NOMO-1 treated with dmso at 0.1 percent for 144 hours (cell line): ENCODE data around the gene MPRIP.

Experiments
- DNase-seq: peaks from one replicate; lab custom pipeline; 2025; ENCODE audit not compliant: unreplicated experiment; lab: John Stamatoyannopoulos, UW

MPRIP gene

DNA sequence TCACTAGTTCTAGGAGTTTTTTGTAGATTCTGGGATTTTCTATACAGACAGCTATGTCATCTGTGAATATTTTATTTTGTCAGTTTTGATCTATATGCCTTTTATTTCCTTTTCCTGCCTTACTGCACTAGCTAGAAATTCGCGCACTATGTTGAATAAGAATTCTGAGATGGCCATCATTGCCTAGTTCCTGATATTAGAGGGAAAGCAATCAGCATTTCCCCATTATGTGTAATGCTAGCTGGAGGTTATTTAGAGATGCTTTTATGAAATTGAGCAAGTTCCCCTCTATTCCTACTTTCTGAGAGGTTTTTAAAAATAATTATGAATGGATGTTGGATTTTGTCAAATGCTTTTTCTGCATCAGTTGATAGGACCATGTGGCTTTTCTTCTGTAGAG lies 23.8 kb downstream of the MPRIP start:
- no peak for DNase-seq

DNA sequence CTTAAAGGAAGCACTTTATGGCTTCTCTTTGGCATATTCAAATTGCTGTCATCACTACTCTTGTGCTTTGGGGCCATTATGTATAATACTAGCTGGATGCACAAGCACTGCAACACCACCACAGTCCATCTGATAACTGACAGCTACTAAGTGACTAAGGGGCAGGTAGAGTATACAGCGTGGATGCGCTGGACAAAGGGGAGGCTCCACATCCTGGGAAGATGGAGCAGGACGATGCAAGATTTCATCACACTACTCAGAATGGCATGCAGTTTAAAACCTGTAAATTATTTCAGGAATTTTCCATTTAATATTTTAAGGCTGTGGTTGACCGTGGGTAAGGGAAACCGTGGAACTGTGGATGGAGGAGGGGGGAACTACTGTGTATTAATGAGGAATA lies 25.0 kb downstream of the MPRIP start:
- DNase-seq = no peak

DNA sequence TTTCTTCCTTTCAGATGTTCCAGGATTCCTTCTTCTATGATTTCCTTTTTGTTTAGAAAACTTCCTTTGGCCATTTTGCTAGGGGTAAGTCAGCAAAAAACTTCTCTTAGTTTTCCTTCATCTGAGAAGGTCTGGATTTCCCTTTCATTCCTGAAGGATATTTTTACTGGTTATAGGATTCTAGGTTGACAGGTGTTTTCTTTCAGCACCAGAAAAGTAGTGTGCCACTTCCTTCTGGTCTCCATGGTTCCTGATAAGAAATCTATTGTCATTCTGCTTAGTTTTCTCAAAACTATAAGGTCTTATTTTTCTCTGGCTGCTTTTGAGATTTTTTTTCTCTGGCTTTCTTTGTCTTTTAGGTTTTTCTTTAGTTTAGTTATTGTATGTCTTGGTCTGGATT lies 27.6 kb downstream of the MPRIP start:
- DNase-seq = no peak

DNA sequence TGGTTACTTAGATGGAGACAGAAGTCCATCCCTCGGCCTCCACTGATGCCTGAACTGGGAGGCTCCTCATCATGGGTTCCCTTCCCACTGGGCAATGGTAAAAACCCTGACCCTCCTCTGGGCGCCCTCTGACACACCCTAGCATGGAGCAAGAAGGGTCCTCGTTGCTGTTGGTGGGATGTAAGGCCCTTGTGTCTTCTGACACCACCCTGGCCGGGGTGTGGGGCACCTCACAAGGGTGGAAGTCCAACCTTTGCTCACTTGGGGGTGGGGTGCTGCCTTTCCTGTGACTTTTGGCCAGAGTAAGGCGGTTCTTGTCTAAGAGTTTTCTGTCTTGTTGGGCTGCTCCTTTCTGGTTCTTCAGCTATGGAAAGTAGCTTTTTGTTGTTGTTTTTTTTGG lies 28.7 kb downstream of the MPRIP start:
- DNase-seq = no peak

DNA sequence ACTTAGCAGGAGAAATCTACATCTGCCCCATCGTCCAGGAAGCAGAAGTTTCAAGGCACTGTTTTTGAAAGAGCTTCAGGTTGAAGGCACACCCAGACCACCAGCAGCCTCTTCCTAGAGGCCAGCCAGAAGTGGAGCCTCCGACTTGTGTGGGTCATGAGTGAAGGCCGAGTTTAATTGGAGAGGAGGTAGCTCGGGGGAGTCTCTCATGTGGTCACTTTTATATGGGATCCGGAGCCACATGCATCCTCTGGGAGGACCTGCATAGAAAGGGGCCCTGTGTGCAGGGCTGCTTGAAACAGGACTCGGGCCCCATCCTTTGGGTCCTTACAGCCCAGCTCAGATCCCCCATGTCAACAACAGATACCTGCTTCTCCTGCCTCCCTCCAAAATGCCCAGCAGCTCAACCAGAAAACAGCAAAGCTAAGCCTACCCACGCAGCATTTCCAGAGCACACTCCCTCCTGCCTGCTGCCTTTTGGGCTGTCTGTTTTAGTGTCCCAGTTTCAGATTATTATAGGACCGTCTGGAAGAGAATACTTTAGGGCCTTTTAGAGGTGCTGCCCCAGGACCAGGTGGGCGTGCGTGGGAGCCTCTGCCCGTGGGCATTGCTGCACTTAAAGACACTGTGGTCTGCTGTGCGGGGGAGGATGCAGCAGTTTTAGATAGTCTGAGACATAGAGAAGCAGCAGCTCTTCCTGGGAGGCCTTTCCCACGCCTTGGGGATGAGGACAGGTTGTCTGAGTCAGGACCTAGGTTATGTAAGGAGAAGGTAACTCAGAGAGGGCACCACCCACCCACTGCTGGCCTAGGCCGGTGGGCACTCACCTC lies 29.5 kb downstream of the MPRIP start:
- no peak for DNase-seq

DNA sequence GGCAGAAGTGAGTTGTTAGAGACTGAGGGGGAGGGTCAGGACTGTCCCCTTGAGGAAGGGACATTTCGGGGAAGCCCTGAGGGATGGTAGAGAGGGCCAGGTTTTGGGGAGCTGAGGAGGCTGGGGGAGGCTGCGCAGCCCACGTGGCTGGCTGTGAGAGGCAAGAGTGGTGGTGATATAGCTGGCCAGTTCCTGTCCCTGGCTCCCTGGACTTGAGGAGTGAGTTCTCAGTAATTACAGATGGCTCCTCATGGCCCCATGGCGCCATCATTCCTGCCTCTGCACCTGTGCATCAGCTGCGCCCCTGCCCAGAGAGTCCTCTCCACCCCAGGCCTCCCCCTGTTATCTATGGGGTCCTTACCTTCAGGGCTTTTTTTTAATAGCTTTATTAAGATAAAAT lies 30.3 kb downstream of the MPRIP start:
- DNase-seq = no peak

DNA sequence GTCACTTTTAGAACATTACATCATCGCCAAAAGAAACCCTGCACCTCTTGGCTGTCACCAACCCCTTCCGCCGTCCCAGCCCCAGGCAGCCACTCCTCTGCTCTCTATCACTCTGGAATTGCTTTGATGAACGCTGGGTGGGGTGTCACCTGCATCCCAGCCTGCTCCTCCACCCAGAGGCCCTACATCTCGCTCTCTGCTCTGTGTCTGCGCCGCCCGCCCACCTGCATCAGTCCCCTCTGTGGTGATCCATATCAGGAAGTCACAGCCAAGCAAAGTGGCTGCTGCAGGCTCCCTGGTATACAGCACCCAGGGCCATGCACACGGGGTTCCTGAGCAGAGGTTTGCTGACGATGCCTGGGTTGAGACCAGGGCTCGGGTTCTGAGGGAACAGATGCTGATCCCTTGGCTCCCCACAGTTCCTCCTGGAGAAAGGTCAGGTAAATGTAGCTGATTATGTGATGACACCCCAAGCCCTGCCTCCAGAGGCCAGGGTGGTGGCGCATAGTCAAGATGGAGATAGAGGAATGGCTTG lies 30.8 kb downstream of the MPRIP start:
- no peak for DNase-seq

DNA sequence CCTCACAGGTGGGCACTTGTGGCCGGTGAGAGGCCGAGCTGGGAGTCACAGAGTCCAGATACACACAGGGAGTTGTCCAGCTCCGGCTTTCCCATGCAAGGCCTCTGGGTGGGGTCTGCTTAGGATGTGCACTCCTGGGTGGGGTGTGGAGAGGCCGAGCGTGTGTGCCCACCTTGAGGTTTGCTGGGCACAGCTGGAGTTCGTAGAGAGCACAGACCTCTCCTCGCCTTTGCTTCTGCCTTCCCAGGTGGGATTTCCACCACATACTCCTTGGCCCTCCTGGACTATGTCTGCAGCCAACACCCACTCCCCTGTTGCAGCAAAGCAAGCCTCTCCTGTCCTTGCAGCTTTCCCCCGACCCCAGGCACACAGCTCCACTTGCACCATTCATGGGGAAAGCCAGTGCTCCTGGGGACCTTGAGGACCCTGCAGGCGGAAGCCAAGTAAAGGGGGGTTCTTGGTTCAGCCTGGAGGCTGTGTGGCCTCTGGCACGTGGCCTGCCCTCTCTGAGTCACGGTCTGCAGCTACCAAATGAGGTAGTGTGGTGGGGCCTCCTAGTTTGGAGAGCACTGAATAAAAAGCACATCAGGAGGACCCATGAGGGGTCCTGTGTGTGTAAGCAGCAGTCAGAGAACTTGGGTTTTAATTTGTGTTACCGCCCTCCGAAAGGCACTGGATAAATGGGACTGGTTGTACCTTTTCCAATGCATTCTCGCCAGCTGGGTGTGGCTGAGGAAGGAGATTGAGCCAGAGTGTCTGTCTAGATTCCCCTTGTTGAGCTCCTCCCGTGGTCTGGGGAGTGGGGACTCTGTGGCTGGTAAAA lies 31.5 kb downstream of the MPRIP start:
- no peak for DNase-seq

DNA sequence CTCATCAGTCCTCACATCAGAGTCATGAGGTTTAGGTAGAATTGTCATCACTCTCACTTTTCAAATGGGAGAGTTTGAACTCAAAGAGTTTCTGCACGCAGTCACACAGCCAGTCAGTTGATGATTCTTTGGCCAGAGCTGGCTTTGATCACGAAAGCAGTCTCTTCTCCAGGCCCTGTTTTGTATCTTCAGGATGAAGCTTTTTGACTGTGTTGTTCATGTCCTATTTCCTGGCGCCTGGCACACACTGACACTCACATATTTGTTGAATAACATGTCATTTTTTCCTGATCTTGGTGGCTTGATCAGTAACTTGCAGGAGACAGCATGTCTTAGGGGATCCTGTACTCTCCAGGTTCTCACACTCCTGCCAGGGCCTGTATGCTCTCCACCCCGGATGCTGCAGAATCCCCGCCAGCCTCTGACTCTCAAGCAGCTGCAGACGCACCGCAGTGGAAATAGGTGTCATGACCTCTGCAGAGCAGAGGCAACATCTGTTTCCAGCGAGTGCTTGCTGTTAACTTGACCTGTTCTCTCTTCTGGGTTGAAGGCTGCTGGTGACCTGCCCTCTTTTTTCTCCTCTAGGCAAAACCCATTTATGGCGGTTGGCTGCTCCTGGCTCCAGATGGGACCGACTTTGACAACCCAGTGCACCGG lies 33.0 kb downstream of the MPRIP start:
- no peak for DNase-seq

DNA sequence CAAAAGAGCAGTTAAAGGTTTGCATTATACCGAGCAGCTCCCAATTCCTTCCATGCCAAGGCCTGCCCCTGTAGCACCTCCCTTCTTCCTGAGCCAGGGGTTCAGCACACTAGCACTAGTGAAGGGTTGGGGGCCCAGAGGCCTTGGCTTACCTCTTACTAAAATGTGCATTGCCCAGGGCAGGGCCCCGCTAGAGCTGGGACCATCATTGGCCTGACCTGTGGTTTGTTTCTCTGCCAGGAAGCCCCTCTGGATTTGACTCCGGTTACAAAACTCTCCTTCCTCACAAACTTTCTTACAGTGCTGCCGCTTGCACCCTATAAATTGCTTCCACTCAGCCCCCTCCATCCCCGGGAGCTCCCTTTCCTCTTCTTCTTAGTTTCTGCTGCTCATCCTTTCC lies 33.8 kb downstream of the MPRIP start:
- DNase-seq = no peak

DNA sequence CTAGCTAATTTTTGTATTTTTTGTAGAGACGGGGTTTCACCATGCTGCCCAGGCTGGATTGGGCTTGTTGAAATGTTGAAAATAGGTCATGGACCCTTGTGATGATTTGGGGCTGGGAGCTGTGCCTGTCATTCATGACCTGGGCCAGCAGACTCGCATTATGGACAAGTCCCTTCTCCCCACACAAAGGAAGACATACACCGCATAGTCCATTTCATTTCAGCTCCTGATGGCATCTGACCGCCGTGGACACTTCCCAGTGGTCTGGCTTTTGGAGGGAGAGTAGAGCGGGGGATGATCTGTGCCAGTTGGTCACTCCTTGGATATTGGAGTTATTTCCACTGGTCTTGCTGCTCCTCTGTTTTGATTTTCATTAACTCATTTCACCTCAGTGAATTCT lies 34.8 kb downstream of the MPRIP start:
- DNase-seq = no peak

DNA sequence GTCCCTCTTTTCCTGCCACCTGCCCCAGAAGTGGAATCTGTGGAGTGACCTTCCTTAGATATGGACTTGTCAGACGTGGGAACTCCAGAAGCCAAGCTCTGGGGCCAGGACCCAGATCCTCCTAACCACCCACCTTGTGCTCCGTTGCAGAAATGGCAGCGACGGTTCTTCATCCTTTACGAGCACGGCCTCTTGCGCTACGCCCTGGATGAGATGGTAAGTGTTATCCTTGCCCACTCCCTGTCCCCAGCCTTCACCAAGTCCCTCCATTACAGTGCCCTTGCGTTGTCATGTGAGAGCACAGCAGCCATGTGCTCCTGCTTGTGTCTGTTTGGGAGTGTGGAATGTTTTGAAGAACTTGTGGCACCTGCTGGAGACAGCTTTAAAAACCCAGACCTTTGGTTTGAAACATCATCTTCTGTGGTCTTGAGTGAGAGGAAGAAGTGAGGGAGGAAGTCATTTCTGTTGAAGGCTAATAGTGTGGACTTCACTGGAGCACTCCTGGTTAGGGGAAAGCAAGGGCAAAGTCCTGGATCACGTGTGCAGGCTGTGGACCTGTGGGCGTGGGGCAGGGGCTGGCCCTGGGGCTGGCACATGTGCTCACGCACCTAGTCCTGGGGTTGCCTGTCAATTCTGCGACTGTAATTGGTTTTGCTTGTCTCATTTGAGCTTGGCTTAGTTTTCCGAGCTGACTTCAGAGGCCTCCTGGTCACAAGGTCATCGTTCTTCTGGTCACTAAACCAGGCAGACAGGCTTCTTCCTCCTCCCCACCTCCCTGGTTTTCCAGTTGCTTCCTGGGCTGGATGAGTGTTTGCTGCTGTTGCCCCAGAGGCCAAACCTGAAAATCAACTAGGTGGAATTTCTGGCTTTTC lies 35.8 kb downstream of the MPRIP start:
- no peak for DNase-seq

DNA sequence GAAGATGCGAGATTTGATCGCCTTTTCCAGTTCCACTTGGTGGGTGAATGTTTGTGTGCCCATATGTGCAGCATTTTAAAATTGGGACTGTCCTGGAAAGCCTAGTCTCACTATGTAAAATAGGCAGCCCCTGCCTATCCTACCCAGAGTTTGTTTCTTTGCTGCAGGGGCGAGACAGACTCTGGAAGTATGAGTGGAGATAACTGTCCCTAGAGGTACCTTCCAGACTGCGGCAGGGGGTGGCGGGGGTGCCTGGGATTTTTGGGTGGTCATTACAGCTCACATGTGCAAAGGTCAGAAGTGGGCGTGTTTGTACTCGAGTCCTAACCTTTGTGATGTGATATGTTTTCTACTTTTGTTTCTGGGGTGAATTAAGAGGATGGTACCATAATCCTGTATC lies 36.6 kb downstream of the MPRIP start:
- no peak for DNase-seq

DNA sequence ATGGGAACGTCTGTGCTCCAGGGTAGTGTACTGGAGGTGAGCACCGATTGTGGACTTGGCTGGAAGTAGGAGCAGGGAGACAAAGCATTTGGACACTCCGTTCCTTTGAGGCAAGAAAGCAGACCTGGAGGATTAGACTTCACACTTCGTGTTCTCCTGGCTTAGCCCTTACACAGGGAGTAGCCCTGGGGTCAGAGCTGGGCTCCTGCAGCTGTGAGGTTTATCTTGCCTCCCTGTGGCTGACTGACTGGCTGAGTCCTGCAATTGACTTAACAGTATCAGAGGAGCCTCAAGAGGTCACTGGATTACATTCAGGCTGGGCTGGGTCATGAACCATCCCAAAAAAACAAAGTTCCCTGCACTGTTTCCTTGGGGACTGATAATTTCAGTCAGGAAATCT lies 37.1 kb downstream of the MPRIP start:
- DNase-seq = no peak

DNA sequence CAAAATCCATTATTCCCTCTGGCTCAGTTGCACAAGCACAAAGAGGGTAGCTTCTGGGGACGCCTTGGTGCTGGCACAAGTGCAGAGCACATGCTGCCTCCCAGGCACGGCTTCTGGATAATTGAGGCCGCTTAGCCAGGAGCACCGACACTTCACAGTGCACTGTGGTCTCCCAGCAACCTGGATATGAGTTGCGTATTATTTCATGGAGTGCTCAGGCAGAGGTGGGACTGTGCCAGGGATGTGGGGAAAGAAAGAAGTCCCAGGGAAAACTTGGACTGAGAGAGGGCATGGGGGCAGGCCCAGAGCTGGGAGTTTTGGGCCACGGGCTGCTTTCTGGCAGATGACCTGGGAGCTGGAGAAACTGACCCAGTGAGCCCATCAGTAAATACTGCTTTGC lies 37.5 kb downstream of the MPRIP start:
- DNase-seq = no peak

DNA sequence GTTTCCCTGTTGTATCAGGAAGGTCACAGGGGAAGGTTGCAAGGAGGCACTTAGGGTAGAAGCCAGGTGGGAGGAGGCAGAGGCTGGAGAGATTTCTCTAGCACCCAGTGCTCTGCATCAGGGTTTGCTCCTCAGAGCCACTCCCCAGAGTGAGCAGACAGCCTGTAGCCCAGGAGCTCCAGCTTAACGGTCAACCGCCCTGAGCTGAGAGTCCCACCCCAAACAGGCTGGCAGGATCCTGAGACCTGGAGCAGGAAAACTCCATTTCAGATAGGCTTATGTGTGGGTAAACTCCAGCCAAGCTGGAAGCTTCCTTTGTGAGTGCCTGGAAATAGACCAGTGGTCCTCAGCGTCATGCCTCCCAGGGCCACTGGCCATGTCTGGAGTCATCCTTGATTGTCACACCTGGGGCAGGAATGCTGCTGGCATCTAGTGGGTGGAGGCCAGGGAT lies 37.9 kb downstream of the MPRIP start:
- DNase-seq = no peak

DNA sequence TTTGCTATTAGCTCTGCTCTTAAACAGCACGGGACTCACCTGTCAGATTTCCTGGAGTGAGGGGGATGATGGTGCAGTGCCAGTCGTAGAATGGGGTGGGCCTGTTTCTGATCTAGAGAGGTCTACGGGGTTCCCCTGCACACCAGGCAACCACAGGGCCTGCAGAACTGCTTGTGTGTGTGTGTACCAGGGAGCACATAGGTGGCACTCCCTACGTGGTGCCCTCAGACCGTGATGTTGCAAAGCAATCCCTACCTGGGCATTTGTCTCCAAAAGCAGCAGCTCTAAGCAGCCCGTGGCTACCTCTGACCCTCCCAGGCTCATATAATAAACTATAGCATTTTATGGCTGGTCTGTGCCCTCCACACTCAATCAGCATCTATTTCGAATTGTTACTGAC lies 38.5 kb downstream of the MPRIP start:
- no peak for DNase-seq

DNA sequence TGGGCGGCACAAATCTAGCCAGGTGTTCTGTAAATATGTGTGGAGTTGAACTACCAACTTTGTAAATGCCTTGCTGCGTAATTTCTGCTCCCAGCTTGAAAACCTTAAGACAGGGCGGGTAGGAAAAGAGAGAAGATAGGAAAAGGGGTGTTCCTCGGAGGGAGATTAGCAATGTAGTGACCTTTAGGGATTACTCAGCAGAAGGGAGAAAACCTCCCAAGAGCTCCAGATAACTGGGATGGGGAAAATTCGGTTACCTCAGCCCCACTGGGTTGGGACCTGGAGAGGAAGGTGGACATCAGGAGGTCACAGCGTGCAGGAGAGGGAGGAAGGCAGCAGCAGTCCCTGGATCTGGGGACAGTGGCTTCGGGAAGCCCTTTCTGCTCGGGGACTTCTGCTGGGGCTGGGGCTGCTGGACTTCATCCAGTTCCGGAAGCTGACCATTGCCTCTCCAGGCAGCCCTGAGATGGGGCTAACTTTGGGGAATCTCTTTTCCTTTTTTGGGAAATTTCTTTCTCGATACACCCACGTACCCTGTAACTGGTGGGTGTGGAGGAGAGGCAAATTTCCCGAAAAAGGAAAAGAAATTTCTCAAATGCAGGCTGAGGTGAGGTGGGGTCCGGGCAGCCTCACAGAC lies 39.2 kb downstream of the MPRIP start:
- DNase-seq = no peak

DNA sequence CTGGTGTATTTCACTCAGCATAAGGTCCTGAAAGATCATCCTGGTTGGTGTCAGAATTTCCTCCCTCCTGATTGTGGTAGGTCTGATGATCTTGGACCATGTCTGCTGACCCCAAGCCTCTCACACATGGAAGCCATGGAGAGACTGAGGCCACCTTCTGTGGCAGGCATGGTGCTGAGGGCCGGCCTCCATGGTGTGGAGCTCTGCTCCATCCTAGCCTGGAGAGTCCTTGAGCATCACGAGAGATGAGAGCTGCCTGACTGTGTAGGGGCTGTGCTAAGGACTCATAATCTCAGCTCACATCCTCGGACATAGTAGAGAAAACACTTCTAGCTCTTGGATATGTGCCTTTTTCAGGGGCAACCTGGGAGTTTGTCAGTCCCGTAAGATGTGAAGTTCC lies 40.6 kb downstream of the MPRIP start:
- no peak for DNase-seq

DNA sequence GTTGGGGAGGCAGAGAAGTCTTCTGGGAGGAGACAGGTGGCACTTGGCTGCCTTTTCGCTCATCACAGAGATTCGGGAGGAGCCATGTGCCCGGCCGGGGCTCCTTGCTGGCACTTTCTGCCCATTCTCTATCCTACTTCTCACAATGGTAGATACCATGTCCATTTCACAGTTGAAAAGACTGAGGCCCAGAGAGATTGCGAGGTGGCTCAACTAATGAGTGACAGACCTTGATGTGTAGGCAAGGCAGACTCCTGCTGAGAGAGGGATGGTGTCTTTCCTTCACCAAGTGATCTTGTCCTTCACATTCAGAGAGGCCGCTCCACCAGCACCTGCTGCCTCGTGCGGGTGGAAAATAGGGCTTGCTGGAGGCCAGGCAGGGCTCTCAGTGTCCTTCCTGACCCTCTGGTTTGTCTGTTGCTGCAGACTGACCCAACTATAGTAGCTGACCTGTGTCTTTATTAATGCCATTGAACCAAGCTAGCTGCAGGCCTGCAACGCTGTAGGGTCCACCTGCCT lies 42.1 kb downstream of the MPRIP start:
- DNase-seq = no peak
